ENCODE results near the gene SPOCK1.

SPOCK1 gene

GRCh38 chr5:137051161-137051560 is 448.0 kb downstream of the SPOCK1 start:
- DNase-seq, result no peak

GRCh38 chr5:137040641-137041340 is 458.3 kb downstream of the SPOCK1 start:
- no peak for DNase-seq

- DNase-seq, result no peak
Observed at GRCh38 chr5:137040024-137040423, 459.1 kb downstream of the SPOCK1 start.

- DNase-seq, result no peak
Observed at GRCh38 chr5:137037848-137038247, 461.3 kb downstream of the SPOCK1 start.

- no peak for DNase-seq
Observed at GRCh38 chr5:137036640-137037039, 462.5 kb downstream of the SPOCK1 start.

GRCh38 chr5:137035480-137035878 is 463.6 kb downstream of the SPOCK1 start:
- DNase-seq, result no peak

GRCh38 chr5:137034764-137035479 is 464.2 kb downstream of the SPOCK1 start:
- no peak for DNase-seq

GRCh38 chr5:137034213-137034612 is 464.9 kb downstream of the SPOCK1 start:
- DNase-seq, result no peak

- DNase-seq, result no peak
Observed at GRCh38 chr5:137032929-137033328, 466.2 kb downstream of the SPOCK1 start.

- DNase-seq, result no peak
Observed at GRCh38 chr5:137027758-137028157, 471.4 kb downstream of the SPOCK1 start.

- DNase-seq, result no peak
Observed at GRCh38 chr5:137026296-137026695, 472.8 kb downstream of the SPOCK1 start.

GRCh38 chr5:137024044-137024443 is 475.1 kb downstream of the SPOCK1 start:
- no peak for DNase-seq

- no peak for DNase-seq
Observed at GRCh38 chr5:137023371-137023770, 475.8 kb downstream of the SPOCK1 start.

GRCh38 chr5:137022725-137023124 is 476.4 kb downstream of the SPOCK1 start:
- DNase-seq, result no peak

- no peak for DNase-seq
Observed at GRCh38 chr5:137022043-137022442, 477.1 kb downstream of the SPOCK1 start.

GRCh38 chr5:137019229-137019628 is 479.9 kb downstream of the SPOCK1 start:
- DNase-seq, result no peak

- DNase-seq, result no peak
Observed at GRCh38 chr5:137016783-137017324, 482.3 kb downstream of the SPOCK1 start.

- DNase-seq, result no peak
Observed at GRCh38 chr5:137015540-137016116, 483.5 kb downstream of the SPOCK1 start.

GRCh38 chr5:137014731-137015130 is 484.4 kb downstream of the SPOCK1 start:
- no peak for DNase-seq

- DNase-seq, result no peak
Observed at GRCh38 chr5:137010226-137010625, 488.9 kb downstream of the SPOCK1 start.

- DNase-seq, result no peak
Observed at GRCh38 chr5:137004279-137004678, 494.8 kb downstream of the SPOCK1 start.

GRCh38 chr5:137001026-137001569 is 498.0 kb downstream of the SPOCK1 start:
- DNase-seq, result no peak

GRCh38 chr5:136999787-137000186 is 499.3 kb downstream of the SPOCK1 start:
- no peak for DNase-seq

Measured in SW 1271 (cell line).